ENCODE results near the gene CLDN9.
A peak's percentile ranks its signal among the peaks of the same experiment; 100 is the strongest.

CLDN9 gene

GRCh38 chr16:2974319-2975056, 38.2 kb upstream of the CLDN9 start:
- DNase-seq = no peak

- DNase-seq = no peak
Measured at GRCh38 chr16:2975161-2975795, 37.4 kb upstream of the CLDN9 start.

GRCh38 chr16:2976201-2976600, 36.5 kb upstream of the CLDN9 start:
- DNase-seq = no peak

- no peak for DNase-seq
Measured at GRCh38 chr16:2976673-2977072, 36.0 kb upstream of the CLDN9 start.

- no peak for DNase-seq
Measured at GRCh38 chr16:2977440-2977839, 35.3 kb upstream of the CLDN9 start.

GRCh38 chr16:2979669-2980226, 33.0 kb upstream of the CLDN9 start:
- no peak for DNase-seq

- DNase-seq = peak; percentile 85
Measured at GRCh38 chr16:2980227-2981176, 32.2 kb upstream of the CLDN9 start, which contains the start of gene PKMYT1. Gene PKMYT1 (minus strand): TSS chr16:2980446. CDS start chr16:2979657, 789 bp downstream.

- no peak for DNase-seq
Measured at GRCh38 chr16:2981177-2981898, 31.4 kb upstream of the CLDN9 start.

- DNase-seq = no peak
Measured at GRCh38 chr16:2981899-2982250, 30.8 kb upstream of the CLDN9 start.

GRCh38 chr16:2982402-2982801, 30.3 kb upstream of the CLDN9 start:
- DNase-seq = no peak

- peak; percentile 77 for DNase-seq
Measured at GRCh38 chr16:2983706-2984136, 29.0 kb upstream of the CLDN9 start.

GRCh38 chr16:2985462-2985861, 27.3 kb upstream of the CLDN9 start:
- no peak for DNase-seq

- no peak for DNase-seq
Measured at GRCh38 chr16:2985893-2986355, 26.8 kb upstream of the CLDN9 start.

- no peak for DNase-seq
Measured at GRCh38 chr16:2986623-2987188, 26.0 kb upstream of the CLDN9 start.

GRCh38 chr16:2987286-2987685, 25.4 kb upstream of the CLDN9 start:
- no peak for DNase-seq

GRCh38 chr16:2987833-2988232, 24.9 kb upstream of the CLDN9 start:
- no peak for DNase-seq

GRCh38 chr16:2988590-2989099, 24.1 kb upstream of the CLDN9 start:
- no peak for DNase-seq

GRCh38 chr16:2990891-2991290, 21.8 kb upstream of the CLDN9 start:
- DNase-seq = no peak

GRCh38 chr16:2991566-2992261, 21.0 kb upstream of the CLDN9 start:
- no peak for DNase-seq

GRCh38 chr16:2992383-2993081, 20.2 kb upstream of the CLDN9 start:
- no peak for DNase-seq

Measured in MV-4-11 (cell line).